Lower lobe of right lung (tissue), 2 donors: ENCODE results near the gene MRPS18A. TPM values are rescaled to one million over a fixed set of nuclear protein-coding genes. Genes with fewer than 3 reads are reported as not detected.

Source experiments
- ATAC-seq, 2 donors: fragments of 200-7000 bp; cut with Tn5 transposase; one replicate each; pipeline ENCODE4 v1.9.1; 2020 to 2022; ENCODE audit warnings: mild to moderate bottlenecking in 2 of 2, moderate library complexity in 2 of 2
- DNase-seq: peaks from one replicate; pipeline ENCODE4 v3.0.0-alpha.2; 2020
- H3K27ac ChIP-seq: fragments of 200-600 bp; one replicate; pipeline ENCODE4 v1.8.0; 2022
- H3K27me3 ChIP-seq: fragments of 200-600 bp; one replicate; pipeline ENCODE4 v1.8.0; 2022; ENCODE audit warnings: low read depth
- H3K36me3 ChIP-seq: fragments of 200-600 bp; one replicate; pipeline ENCODE4 v1.8.0; 2022; ENCODE audit warnings: mild to moderate bottlenecking
- H3K4me1 ChIP-seq: fragments of 200-600 bp; one replicate; pipeline ENCODE4 v1.8.0; 2022
- H3K4me3 ChIP-seq: fragments of 200-600 bp; one replicate; pipeline ENCODE4 v1.8.0; 2022; ENCODE audit warnings: mild to moderate bottlenecking
- H3K9me3 ChIP-seq: fragments of 200-600 bp; one replicate; pipeline ENCODE4 v1.8.0; 2022
- CTCF ChIP-seq: fragments of 200-600 bp; IDR thresholded peaks from one replicate; pipeline ENCODE4 v1.8.0; 2022; ENCODE audit warnings: antibody characterized with exemption, mild to moderate bottlenecking
- intact Hi-C: fragments of 100-400 bp; cut with DNase I; formaldehyde crosslinking; loops from one replicate; pipeline ENCODE4 v1.11.0; 2022
- total RNA-seq: library from RNA; stranded (reverse); fragmentation: NEBNext Ultra II Directional; extraction: Animal tissue kit (Norgen Biotek cat#: 25700); gene quantifications from one replicate; pipeline ENCODE4 v1.2.1, GENCODE V29; 2021
- donor health status: DM: no; HTN: yes; CAD: no; lungs with severe emphysema.

Gene MRPS18A
- total RNA-seq, 1 donor from 2014 or later = 30.2 TPM

- intact Hi-C loops = no loop called here
- DNase-seq = no peak
- H3K4me3 ChIP-seq = no peak overlapping the region
These were observed 46.1 kb upstream of the MRPS18A start for GRCh38 chr6:43733471-43734293.

GRCh38 chr6:43730634-43731033, 43.0 kb upstream of the MRPS18A start:
- no peaks in the 10 kb centered on the region for H3K27me3 ChIP-seq
- peaks cover 3% of the 10 kb centered on the region for H3K4me1 ChIP-seq
- no peak overlapping the region for H3K4me3 ChIP-seq
- intact Hi-C loops = no loop called here
- ATAC-seq (no peak), DNase-seq (no peak)
- H3K27ac ChIP-seq = no peak overlapping the region
- H3K36me3 ChIP-seq = no peaks in the 10 kb centered on the region
- peaks cover 22% of the 10 kb centered on the region for H3K9me3 ChIP-seq
- TF ChIP-seq CTCF = no peak

More at GRCh38 chr6:43733471-43734293, 46.1 kb upstream of the MRPS18A start:
- H3K36me3 ChIP-seq = no peaks in the 10 kb centered on the region
- H3K9me3 ChIP-seq = peaks cover 22% of the 10 kb centered on the region
- no peaks in the 10 kb centered on the region for H3K27me3 ChIP-seq
- no peak for TF ChIP-seq CTCF
- no peak for ATAC-seq
- no peaks in the 10 kb centered on the region for H3K4me1 ChIP-seq
- no peak overlapping the region for H3K27ac ChIP-seq

- Histone ChIP-seq H3K27me3 (no peaks in the 10 kb centered on the region), H3K36me3 (no peaks in the 10 kb centered on the region), H3K27ac (no peak overlapping the region), H3K4me3 (no peak overlapping the region), H3K9me3 (peaks cover 22% of the 10 kb centered on the region), H3K4me1 (peaks cover 14% of the 10 kb centered on the region)
- intact Hi-C loops = no loop called here
- no peak for DNase-seq
- no peak for ATAC-seq
- TF ChIP-seq CTCF = no peak
These were observed 41.9 kb upstream of the MRPS18A start for GRCh38 chr6:43729537-43729936.

GRCh38 chr6:43728586-43728985, 41.0 kb upstream of the MRPS18A start:
- peaks cover 22% of the 10 kb centered on the region for H3K9me3 ChIP-seq
- DNase-seq (no peak), ATAC-seq (no peak)
- H3K36me3 ChIP-seq = no peaks in the 10 kb centered on the region
- no peak for TF ChIP-seq CTCF
- H3K27me3 ChIP-seq = no peaks in the 10 kb centered on the region
- H3K27ac ChIP-seq = no peak overlapping the region
- no peak overlapping the region for H3K4me3 ChIP-seq
- intact Hi-C loops = no loop called here
- H3K4me1 ChIP-seq = peaks cover 23% of the 10 kb centered on the region

GRCh38 chr6:43727634-43728033, 40.0 kb upstream of the MRPS18A start:
- DNase-seq (no peak), ATAC-seq (no peak)
- Histone ChIP-seq H3K27me3 (no peaks in the 10 kb centered on the region), H3K36me3 (no peaks in the 10 kb centered on the region), H3K27ac (no peak overlapping the region), H3K4me1 (peaks cover 27% of the 10 kb centered on the region), H3K4me3 (no peak overlapping the region), H3K9me3 (peaks cover 22% of the 10 kb centered on the region)
- intact Hi-C loops = no loop called here
- TF ChIP-seq CTCF = no peak
